Ishikawa (cell line): Measurements from ENCODE around the gene ITGA5.
A peak's percentile ranks its signal among the peaks of the same experiment; 100 is the strongest.

Source experiments
- CEBPB ChIP-seq: IDR thresholded peaks from 2 replicates; pipeline ENCODE4 v1.6.1; 2012
- CREB1 ChIP-seq: IDR thresholded peaks from 2 replicates; pipeline ENCODE4 v1.6.1; 2012; ENCODE audit warnings: low read depth
- EGR1 ChIP-seq: IDR thresholded peaks from 2 replicates; pipeline ENCODE4 v1.6.1; 2012
- EP300 ChIP-seq: IDR thresholded peaks from 2 replicates; pipeline ENCODE4 v1.6.1; 2012; ENCODE audit warnings: borderline replicate concordance
- FOXM1 ChIP-seq: IDR thresholded peaks from 2 replicates; pipeline ENCODE4 v1.6.1; 2012; ENCODE audit warnings: low read depth, borderline replicate concordance
- NFIC ChIP-seq: IDR thresholded peaks from 2 replicates; pipeline ENCODE4 v1.6.1; 2012
- RAD21 ChIP-seq: IDR thresholded peaks from 2 replicates; pipeline ENCODE4 v1.6.1; 2012; ENCODE audit warnings: low read depth
- TAF1 ChIP-seq: IDR thresholded peaks from 2 replicates; pipeline ENCODE4 v1.6.1; 2012; ENCODE audit warnings: low read depth, mild to moderate bottlenecking
- TCF12 ChIP-seq: IDR thresholded peaks from 2 replicates; pipeline ENCODE4 v1.6.1; 2012; ENCODE audit warnings: low read depth
- TEAD4 ChIP-seq: IDR thresholded peaks from 2 replicates; pipeline ENCODE4 v1.6.1; 2012
- YY1 ChIP-seq: IDR thresholded peaks from 2 replicates; pipeline ENCODE4 v1.6.1; 2012; ENCODE audit warnings: low read depth
- ZBTB7A ChIP-seq: IDR thresholded peaks from 2 replicates; pipeline ENCODE4 v1.6.1; 2012; ENCODE audit warnings: low read depth
- TF ChIP-seq, protein P1 (sequence below): IDR thresholded peaks from 2 replicates; pipeline ENCODE4 v1.6.1; 2012
- TF ChIP-seq, protein P2 (sequence below): IDR thresholded peaks from 2 replicates; pipeline ENCODE4 v1.6.1; 2012
- TF ChIP-seq, protein P3 (sequence below): IDR thresholded peaks from 2 replicates; pipeline ENCODE4 v1.6.1; 2012; ENCODE audit warnings: low read depth, mild to moderate bottlenecking

Gene ITGA5

DNA sequence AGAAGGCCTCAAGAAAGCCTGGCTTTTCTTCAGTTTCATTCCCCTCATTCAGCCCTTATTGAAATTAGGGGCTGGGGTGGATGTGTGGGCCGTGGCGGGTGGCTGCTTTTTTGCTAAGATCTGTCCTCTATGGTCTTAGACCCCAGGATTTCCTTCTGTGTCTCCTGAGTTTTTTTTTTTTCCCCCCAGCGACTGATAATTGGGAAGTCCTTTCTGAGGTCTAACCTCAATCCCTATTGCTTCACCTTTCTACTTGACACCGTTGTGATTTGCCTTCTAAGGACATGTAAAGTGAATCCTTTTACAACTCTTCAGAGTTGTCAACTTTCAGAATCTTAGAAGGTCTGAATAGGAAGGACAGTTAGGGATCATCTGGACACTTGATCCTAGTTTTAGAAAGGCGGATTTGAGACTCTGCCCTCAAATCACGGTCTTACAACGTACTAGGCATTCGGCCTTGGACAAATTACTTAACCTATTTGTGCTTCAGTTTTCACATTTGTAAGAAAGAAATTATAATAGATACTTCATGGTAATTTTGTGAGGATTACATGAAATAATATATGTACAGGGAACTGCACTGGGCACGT, 59.2 kb downstream of the ITGA5 start:
- no peak for TF ChIP-seq YY1
- no peak for TF ChIP-seq ZBTB7A
- no peak for TF ChIP-seq TAF1

DNA sequence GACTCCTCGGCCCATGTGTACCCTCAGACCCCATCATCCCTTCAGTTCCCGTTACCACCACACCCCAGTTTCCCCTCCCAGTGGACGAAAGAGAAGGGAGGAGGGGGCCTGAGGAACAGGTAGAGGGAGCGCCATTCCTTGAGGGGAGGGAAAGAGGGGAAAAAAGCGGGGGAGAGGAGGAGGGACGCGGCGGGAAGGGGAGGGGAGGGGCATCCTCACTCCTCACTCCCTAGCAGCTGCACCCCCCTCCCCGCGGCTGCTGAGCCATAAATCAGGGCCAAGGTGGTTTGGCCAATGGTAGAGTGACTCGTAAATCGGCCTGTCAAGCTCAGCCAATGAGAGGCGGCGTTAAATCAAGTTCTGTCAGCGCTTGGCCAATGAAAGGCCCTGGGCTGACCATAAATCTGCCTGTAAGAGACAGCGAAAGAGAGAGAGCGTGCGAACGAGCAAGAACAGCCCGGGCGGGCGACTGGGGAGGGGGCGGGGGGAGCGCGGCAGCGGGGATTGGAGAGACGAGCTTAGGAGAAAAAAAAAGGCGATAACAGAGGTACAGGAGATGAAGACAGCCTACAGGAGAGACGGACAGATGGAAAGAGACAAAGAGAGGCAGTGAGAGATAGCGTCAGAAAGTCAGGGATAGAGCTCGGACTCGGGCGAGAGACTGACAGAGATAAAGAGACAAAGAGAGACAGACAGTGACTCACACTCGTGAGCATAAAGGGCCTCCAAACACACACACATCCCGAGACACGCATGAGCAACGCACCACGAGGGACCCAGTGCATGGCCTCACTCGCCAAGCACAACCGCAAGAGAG, 59.9 kb downstream of the ITGA5 start:
- peak; percentile 91 for TF ChIP-seq TCF12
- TF ChIP-seq CEBPB, result no peak; the same call in 1 of the 2 replicates
- TF ChIP-seq EGR1, result no peak; the same call in 1 of the 2 replicates
- TF ChIP-seq, protein P1, sequence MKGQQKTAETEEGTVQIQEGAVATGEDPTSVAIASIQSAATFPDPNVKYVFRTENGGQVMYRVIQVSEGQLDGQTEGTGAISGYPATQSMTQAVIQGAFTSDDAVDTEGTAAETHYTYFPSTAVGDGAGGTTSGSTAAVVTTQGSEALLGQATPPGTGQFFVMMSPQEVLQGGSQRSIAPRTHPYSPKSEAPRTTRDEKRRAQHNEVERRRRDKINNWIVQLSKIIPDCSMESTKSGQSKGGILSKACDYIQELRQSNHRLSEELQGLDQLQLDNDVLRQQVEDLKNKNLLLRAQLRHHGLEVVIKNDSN, result peak; percentile 47; the same call in 1 of the 2 replicates
- peak; percentile 66 for TF ChIP-seq TEAD4
- no peak for TF ChIP-seq RAD21
- peak; percentile 96 for TF ChIP-seq ZBTB7A
- TF ChIP-seq EP300, result peak; percentile 76; the same call in 1 of the 2 replicates
- TF ChIP-seq, protein P2, sequence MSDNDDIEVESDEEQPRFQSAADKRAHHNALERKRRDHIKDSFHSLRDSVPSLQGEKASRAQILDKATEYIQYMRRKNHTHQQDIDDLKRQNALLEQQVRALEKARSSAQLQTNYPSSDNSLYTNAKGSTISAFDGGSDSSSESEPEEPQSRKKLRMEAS, result peak; percentile 86
- TF ChIP-seq YY1, result peak; percentile 37; the same call in 1 of the 2 replicates
- peak; percentile 79 for TF ChIP-seq FOXM1
- TF ChIP-seq NFIC, result peak; percentile 71
- TF ChIP-seq, protein P3, sequence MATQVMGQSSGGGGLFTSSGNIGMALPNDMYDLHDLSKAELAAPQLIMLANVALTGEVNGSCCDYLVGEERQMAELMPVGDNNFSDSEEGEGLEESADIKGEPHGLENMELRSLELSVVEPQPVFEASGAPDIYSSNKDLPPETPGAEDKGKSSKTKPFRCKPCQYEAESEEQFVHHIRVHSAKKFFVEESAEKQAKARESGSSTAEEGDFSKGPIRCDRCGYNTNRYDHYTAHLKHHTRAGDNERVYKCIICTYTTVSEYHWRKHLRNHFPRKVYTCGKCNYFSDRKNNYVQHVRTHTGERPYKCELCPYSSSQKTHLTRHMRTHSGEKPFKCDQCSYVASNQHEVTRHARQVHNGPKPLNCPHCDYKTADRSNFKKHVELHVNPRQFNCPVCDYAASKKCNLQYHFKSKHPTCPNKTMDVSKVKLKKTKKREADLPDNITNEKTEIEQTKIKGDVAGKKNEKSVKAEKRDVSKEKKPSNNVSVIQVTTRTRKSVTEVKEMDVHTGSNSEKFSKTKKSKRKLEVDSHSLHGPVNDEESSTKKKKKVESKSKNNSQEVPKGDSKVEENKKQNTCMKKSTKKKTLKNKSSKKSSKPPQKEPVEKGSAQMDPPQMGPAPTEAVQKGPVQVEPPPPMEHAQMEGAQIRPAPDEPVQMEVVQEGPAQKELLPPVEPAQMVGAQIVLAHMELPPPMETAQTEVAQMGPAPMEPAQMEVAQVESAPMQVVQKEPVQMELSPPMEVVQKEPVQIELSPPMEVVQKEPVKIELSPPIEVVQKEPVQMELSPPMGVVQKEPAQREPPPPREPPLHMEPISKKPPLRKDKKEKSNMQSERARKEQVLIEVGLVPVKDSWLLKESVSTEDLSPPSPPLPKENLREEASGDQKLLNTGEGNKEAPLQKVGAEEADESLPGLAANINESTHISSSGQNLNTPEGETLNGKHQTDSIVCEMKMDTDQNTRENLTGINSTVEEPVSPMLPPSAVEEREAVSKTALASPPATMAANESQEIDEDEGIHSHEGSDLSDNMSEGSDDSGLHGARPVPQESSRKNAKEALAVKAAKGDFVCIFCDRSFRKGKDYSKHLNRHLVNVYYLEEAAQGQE, result no peak
- TF ChIP-seq CREB1, result peak; percentile 82
- TF ChIP-seq TAF1, result peak; percentile 58

DNA sequence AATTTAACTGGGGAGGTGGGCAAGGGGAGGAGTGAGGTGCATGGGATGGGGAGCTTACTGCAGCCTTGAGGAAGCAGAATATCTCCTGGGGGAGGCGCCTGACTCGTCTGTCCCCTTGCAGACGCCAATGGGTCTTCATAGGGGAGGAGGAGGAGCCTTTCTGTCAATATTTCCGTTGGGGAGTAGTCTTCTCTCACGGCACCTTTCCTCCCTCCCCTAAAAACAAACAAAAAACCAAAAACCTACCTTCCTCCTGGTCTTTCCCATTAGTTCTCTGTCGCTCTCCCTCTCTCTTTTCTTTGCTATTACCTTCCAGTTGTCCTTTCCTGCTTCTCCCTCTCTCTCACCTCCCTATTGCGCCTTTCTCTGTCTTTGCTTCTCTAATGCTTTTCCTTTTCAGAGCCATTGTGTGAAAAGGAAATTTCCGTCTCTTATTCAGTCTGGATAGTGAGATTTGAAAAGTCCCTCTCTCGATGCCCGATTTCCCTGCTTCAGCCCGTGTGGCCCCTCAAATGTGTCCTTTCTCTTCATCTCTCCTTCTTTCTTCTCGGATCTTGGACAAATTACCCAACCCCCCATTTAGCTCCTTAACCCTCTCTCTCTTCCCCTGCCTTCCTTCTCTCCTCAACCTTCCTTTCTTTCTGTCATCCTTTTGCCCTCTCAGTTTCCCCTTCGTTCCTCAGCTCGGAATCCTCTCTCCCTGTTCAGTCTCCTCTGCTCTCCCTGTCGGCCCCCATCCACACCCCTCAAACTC, 60.7 kb downstream of the ITGA5 start:
- no peak for TF ChIP-seq EGR1
- TF ChIP-seq, protein P1, result no peak
- TF ChIP-seq TCF12, result no peak
- TF ChIP-seq TAF1, result no peak
- TF ChIP-seq, protein P3, result no peak
- no peak for TF ChIP-seq NFIC
- TF ChIP-seq ZBTB7A, result no peak
- no peak for TF ChIP-seq CREB1
- no peak for TF ChIP-seq EP300
- no peak for TF ChIP-seq CEBPB
- no peak for TF ChIP-seq RAD21
- no peak for TF ChIP-seq FOXM1
- TF ChIP-seq TEAD4, result no peak
- TF ChIP-seq, protein P2, result no peak
- no peak for TF ChIP-seq YY1

DNA sequence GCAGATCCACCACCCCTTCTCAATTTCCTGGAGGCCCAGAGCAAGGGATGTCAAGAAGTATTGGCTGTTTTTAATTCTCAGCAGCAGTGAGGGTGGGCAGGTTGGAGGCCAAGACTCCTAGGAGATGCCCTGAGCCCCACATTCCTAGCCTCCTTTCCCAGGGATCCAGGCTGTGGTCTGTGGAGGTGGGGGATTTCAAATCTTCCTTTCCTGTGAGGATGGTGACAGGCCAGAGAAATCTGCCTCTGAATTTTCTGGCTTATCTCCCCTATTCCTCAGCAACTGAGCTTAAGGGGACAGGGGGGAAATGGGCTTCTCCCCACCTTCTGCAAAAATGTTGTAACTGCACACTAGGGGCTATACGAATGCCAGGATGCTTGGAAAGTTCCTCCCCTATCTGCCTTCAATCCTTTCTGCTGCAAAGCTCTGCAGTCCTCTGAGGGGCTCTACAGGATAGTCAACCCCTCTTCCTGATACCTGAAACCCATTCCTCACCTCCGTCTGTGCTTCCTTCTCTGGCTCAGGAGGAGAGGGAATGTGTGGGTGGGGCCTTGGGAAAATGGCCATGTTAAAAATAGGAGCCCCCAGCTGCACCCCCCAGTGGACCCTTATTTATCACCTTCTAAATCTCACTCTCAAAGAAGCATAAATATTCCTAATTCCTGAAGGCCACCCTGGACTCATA, 61.4 kb downstream of the ITGA5 start:
- no peak for TF ChIP-seq TAF1
- TF ChIP-seq RAD21, result no peak
- TF ChIP-seq YY1, result no peak
- TF ChIP-seq ZBTB7A, result no peak
- TF ChIP-seq TCF12, result no peak
- no peak for TF ChIP-seq EGR1
- TF ChIP-seq CREB1, result no peak
- TF ChIP-seq FOXM1, result no peak
- TF ChIP-seq, protein P1, result no peak
